Esophagus squamous epithelium (tissue), 5 donors: Measurements from ENCODE around the gene NFKB1. TPM values are rescaled to one million over a fixed set of nuclear protein-coding genes. Genes with fewer than 3 reads are reported as not detected.

ENCODE experiments used
- DNase-seq: peaks from one replicate; lab custom pipeline; 2025; lab: John Stamatoyannopoulos, UW
- H3K27ac ChIP-seq, 4 donors: fragments of 200-600 bp; sonication (generic); one replicate each; pipeline ENCODE4 v1.5.1; 2016 to 2019; ENCODE audit warnings: mild to moderate bottlenecking in 1 of 4
- H3K27me3 ChIP-seq, 4 donors: fragments of 200-600 bp; sonication (generic); 1 replicate in 3 of 4; 2 replicates in 1 of 4; pipeline versions ENCODE4 v1.5.1 to v1.6.0; 2017 to 2021; ENCODE audit warnings: antibody characterized with exemption in 1 of 4
- H3K36me3 ChIP-seq, 3 donors: fragments of 200-600 bp; sonication (generic); one replicate each; pipeline ENCODE4 v1.5.1; 2016 to 2019
- H3K4me1 ChIP-seq, 3 donors: fragments of 200-600 bp; sonication (generic); one replicate each; pipeline ENCODE4 v1.5.1; 2017 to 2019
- H3K4me3 ChIP-seq, 4 donors: fragments of 200-600 bp; sonication (generic); 1 replicate in 3 of 4; 2 replicates in 1 of 4; pipeline ENCODE4 v1.5.1; 2016 to 2019; ENCODE audit warnings: mild to moderate bottlenecking in 2 of 4, moderate library complexity in 1 of 4
- H3K9me3 ChIP-seq, 3 donors: fragments of 200-600 bp; sonication (generic); one replicate each; pipeline ENCODE4 v1.5.1; 2016 to 2019
- POLR2A ChIP-seq, 4 donors: fragments of 450-650 bp; IDR thresholded peaks; one replicate each; pipeline ENCODE4 v1.6.1; 2017; ENCODE audit warnings: antibody characterized with exemption in 4 of 4, mild to moderate bottlenecking in 4 of 4, moderate library complexity in 3 of 4
- WGBS, 2 donors: methylation state at CpG; one replicate each; pipeline ENCODE4 v1.1.5; 2018; 5-methylcytosine and 5-hydroxymethylcytosine counted together
- intact Hi-C: fragments of 100-400 bp; cut with DNase I; formaldehyde crosslinking; loops from one replicate; pipeline ENCODE4 v1.15.0; 2022
- total RNA-seq, 4 donors: library from RNA; depleted of rRNA; stranded (reverse); fragments of >200 nt; gene quantifications; one replicate each; pipeline ENCODE4 v1.1.0, GENCODE V29; 2016
- TF ChIP-seq, protein P1 (sequence below), 6 experiments: fragments of 450-650 bp in 4 of 6; fragments of 200-600 bp in 2 of 6; sonication (generic) in 2 of 6; IDR thresholded peaks; one replicate each; pipeline ENCODE4 v1.5.1; 2016 to 2019; ENCODE audit warnings: antibody characterized with exemption in 6 of 6, mild to moderate bottlenecking in 4 of 6, moderate library complexity in 4 of 6
- donor health status: DM: yes; HTN: yes; CAD: no.

Gene NFKB1
- total RNA-seq, 4 donors from 2014 or later = 33.5 to 47.5 (median 41.4) TPM

GRCh38 chr4:102580463-102580842 is 79.3 kb downstream of the NFKB1 start:
- Histone ChIP-seq H3K36me3 (peaks cover 0 to 92% (median 13%) of the 10 kb centered on the region in 3 donors), H3K27ac (no peak overlapping the region), H3K27me3 (no peaks in the 10 kb centered on the region), H3K4me3 (no peak overlapping the region), H3K4me1 (no peaks in the 10 kb centered on the region), H3K9me3 (no peaks in the 10 kb centered on the region)
- no peak for DNase-seq
- intact Hi-C loops = no loop called here
- TF ChIP-seq, protein P1, sequence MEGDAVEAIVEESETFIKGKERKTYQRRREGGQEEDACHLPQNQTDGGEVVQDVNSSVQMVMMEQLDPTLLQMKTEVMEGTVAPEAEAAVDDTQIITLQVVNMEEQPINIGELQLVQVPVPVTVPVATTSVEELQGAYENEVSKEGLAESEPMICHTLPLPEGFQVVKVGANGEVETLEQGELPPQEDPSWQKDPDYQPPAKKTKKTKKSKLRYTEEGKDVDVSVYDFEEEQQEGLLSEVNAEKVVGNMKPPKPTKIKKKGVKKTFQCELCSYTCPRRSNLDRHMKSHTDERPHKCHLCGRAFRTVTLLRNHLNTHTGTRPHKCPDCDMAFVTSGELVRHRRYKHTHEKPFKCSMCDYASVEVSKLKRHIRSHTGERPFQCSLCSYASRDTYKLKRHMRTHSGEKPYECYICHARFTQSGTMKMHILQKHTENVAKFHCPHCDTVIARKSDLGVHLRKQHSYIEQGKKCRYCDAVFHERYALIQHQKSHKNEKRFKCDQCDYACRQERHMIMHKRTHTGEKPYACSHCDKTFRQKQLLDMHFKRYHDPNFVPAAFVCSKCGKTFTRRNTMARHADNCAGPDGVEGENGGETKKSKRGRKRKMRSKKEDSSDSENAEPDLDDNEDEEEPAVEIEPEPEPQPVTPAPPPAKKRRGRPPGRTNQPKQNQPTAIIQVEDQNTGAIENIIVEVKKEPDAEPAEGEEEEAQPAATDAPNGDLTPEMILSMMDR (IDR thresholded peaks at IDR 0.05) = no peak
- no peak for TF ChIP-seq POLR2A (IDR thresholded peaks at IDR 0.05)
- WGBS, 2 donors = 86 to 89% methylated on average over 1 of the region's 1 CpG

- no peak for DNase-seq
- intact Hi-C loops = no loop called here
- TF ChIP-seq, protein P1 (IDR thresholded peaks at IDR 0.05) = no peak
- no peak for TF ChIP-seq POLR2A (IDR thresholded peaks at IDR 0.05)
- H3K36me3 ChIP-seq = peaks cover 0 to 100% (median 7%) of the 10 kb centered on the region in 3 donors
- 65 to 87% methylated on average over 1 of the region's 1 CpG for WGBS, 2 donors
- no peaks in the 10 kb centered on the region for H3K27me3 ChIP-seq
- H3K9me3 ChIP-seq = no peaks in the 10 kb centered on the region
- H3K4me3 ChIP-seq = no peak overlapping the region
- no peak overlapping the region for H3K27ac ChIP-seq
- H3K4me1 ChIP-seq = no peaks in the 10 kb centered on the region
Measured at GRCh38 chr4:102584091-102584490, 82.9 kb downstream of the NFKB1 start.

- no peak overlapping the region for H3K4me3 ChIP-seq
- H3K9me3 ChIP-seq = no peaks in the 10 kb centered on the region
- no peak for DNase-seq
- H3K36me3 ChIP-seq = peaks cover 0 to 99% (median 7%) of the 10 kb centered on the region in 3 donors
- H3K4me1 ChIP-seq = no peaks in the 10 kb centered on the region
- intact Hi-C loops = no loop called here
- no peak overlapping the region for H3K27ac ChIP-seq
- TF ChIP-seq, protein P1 (IDR thresholded peaks at IDR 0.05) = no peak
- no peak for TF ChIP-seq POLR2A (IDR thresholded peaks at IDR 0.05)
- H3K27me3 ChIP-seq = no peaks in the 10 kb centered on the region
- WGBS, 2 donors = 38 to 39% methylated on average over 2 of the region's 2 CpGs
Measured at GRCh38 chr4:102585329-102585728, 84.2 kb downstream of the NFKB1 start.

- Histone ChIP-seq H3K27me3 (no peaks in the 10 kb centered on the region), H3K36me3 (peaks cover 0 to 99% (median 7%) of the 10 kb centered on the region in 3 donors), H3K4me3 (no peak overlapping the region), H3K9me3 (peaks cover 0 to 3% (median 0%) of the 10 kb centered on the region in 3 donors), H3K4me1 (no peaks in the 10 kb centered on the region), H3K27ac (no peak overlapping the region)
- TF ChIP-seq, protein P1 (IDR thresholded peaks at IDR 0.05) = no peak
- TF ChIP-seq POLR2A (IDR thresholded peaks at IDR 0.05) = no peak
- DNase-seq = no peak
- intact Hi-C loops = no loop called here
- WGBS, 2 donors = 82 to 87% methylated on average over 4 of the region's 4 CpGs
Measured at GRCh38 chr4:102586002-102586643, 85.0 kb downstream of the NFKB1 start.

- Histone ChIP-seq H3K4me1 (no peaks in the 10 kb centered on the region), H3K27ac (no peak overlapping the region), H3K27me3 (no peaks in the 10 kb centered on the region), H3K4me3 (no peak overlapping the region), H3K9me3 (peaks cover 0 to 3% (median 2%) of the 10 kb centered on the region in 3 donors), H3K36me3 (peaks cover 0 to 99% (median 7%) of the 10 kb centered on the region in 3 donors)
- intact Hi-C loops = no loop called here
- DNase-seq = no peak
- WGBS, 2 donors = 73 to 83% methylated on average over 4 of the region's 4 CpGs
- no peak for TF ChIP-seq POLR2A (IDR thresholded peaks at IDR 0.05)
- TF ChIP-seq, protein P1 (IDR thresholded peaks at IDR 0.05) = no peak
Measured at GRCh38 chr4:102586644-102587021, 85.5 kb downstream of the NFKB1 start.
